Kidney epithelial cell (primary cell): ENCODE measurements around the gene CEACAM18. TPM values are rescaled to one million over a fixed set of nuclear protein-coding genes. Genes with fewer than 3 reads are reported as not detected.
"Not testable (repeated sequence)": the region's sequence is repeated elsewhere in the genome, so short reads cannot be mapped to it uniquely, and the experiment has no call there.

Experiments used
- DNase-seq: peaks from one replicate; pipeline ENCODE4 v3.0.0-alpha.2; 2010; ENCODE audit warnings: low read depth
- H3K27me3 ChIP-seq: 2 replicates; pipeline ENCODE4 v1.6.0; 2011; ENCODE audit warnings: low read length; ENCODE audit not compliant: control insufficient read depth, insufficient read depth
- H3K36me3 ChIP-seq: 2 replicates; pipeline ENCODE4 v1.5.1; 2011; ENCODE audit warnings: low read length; ENCODE audit not compliant: control insufficient read depth, insufficient read depth
- H3K4me3 ChIP-seq: 2 replicates; pipeline ENCODE4 v1.5.1; 2011; ENCODE audit warnings: low read depth, mild to moderate bottlenecking, control low read depth, low read length
- CTCF ChIP-seq: IDR thresholded peaks from 2 replicates; pipeline ENCODE4 v1.5.1; 2011; ENCODE audit warnings: mild to moderate bottlenecking, moderate library complexity, low read length, control low read depth, inconsistent platforms; ENCODE audit not compliant: insufficient read depth, poor library complexity, severe bottlenecking
- total RNA-seq: library from RNA; depleted of rRNA; stranded (reverse); fragments of >200 nt; gene quantifications from 2 replicates; pipeline ENCODE4 v1.2.3, GENCODE V29; 2015

Gene CEACAM18
- total RNA-seq, 1 donor from 2014 or later: not detected

- H3K27me3 ChIP-seq: no peaks in the 10 kb centered on the region
- H3K36me3 ChIP-seq: no peaks in the 10 kb centered on the region
- H3K4me3 ChIP-seq: no peak overlapping the region
- DNase-seq: no peak
- TF ChIP-seq CTCF: peak; percentile 5
These were observed 39.3 kb upstream of the CEACAM18 start for GRCh38 chr19:51439021-51439465.

DNA sequence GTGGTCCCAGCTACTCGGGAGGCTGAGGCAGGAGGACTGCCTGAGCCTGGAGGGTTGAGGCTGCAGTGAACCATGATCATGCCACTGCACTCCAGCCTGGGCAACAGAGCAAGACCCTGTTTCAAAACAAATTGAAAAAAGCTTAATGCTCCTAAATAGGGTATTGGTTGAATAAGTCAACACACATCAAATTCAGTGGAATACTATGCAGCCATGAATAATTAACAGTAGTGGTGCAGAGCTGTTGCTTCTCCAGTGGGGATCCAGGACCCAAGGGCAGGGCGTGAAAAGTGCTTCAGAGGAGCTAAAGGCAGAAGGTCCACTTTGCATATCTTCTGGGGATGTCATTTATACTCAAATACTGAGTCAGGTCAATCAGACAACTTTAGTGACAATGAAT is 38.3 kb upstream of the CEACAM18 start:
- Histone ChIP-seq H3K27me3 (no peaks in the 10 kb centered on the region), H3K4me3 (no peak overlapping the region), H3K36me3 (no peaks in the 10 kb centered on the region)
- DNase-seq: no peak
- TF ChIP-seq CTCF: no peak

DNA sequence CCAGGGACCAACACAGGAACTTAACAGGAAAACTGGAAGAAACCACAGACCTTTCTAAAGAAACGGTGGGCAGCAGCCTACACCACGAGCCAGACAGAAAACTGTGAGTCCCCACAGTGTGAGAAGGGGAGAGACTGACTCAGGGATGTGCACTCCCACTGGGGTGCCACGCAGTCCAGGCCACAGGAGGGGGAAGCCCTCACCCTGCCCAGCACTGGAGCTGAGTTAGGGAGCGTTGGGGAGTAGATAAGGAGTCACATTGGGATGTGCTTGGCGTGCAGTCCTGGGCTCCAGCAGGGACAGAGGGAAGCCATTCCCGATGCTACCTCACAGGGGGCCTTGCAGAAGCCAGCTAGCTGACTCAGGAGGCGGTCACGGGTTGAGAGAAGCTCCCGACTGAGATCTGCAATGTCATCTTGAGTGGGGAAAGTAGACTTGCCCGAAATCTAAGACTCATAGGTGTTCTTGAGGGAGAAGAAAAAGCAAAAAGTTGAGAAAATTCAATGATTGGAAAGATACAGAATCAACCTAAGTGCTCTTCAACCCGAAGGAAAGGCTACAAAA is 37.4 kb upstream of the CEACAM18 start:
- Histone ChIP-seq H3K36me3 (no peaks in the 10 kb centered on the region), H3K4me3 (no peak overlapping the region), H3K27me3 (no peaks in the 10 kb centered on the region)
- DNase-seq: no peak
- TF ChIP-seq CTCF: no peak

DNA sequence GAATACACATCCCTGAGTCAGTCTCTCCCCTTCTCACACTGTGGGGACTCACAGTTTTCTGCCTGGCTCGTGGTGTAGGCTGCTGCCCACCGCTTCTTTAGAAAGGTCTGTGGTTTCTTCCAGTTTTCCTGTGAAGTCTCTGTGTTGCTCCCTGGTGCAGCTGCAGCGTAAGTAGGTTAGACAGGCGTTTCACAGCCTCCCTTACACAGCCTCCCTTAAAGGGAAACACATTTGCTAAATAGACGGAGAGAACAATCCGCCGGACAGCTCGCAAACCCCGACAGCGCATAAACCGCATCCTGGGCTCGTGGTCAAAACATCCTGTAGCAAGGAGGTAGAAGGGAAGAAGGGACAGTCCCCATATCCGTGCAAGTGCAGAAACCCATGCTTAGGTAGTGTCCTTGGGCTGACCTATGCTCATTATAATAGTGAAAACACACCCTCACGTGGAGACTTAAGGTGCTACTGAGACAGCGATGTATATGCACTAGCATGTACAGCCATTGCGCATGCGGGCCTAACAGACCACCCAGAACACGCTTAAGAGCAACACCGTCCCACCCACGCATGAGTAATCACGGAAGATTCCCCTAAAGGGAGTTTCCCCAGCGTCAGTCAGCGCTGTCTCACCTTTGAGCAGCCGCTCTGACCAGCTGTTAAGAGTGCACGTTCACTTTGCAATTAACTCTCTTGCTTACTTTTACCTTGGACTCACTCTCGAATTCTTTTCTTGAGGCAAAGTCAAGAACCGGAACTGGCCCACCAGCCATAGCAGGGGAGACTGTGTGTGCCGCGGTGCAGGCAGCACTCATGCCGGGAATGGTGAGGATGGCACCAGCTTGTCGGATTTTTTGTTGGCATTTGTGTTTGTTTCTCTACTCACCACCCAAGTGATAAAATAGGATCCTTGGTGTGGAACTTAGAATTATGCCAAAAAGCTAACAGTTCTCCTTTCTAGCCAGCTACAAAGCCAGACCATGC is 36.6 kb upstream of the CEACAM18 start:
- H3K36me3 ChIP-seq: no peaks in the 10 kb centered on the region
- TF ChIP-seq CTCF: no peak
- no peaks in the 10 kb centered on the region for H3K27me3 ChIP-seq
- no peak overlapping the region for H3K4me3 ChIP-seq
- DNase-seq: no peak

GRCh38 chr19:51447510-51447909 is 30.8 kb upstream of the CEACAM18 start:
- H3K4me3 ChIP-seq, DNase-seq, H3K27me3 ChIP-seq, H3K36me3 ChIP-seq: not testable (repeated sequence)

DNA sequence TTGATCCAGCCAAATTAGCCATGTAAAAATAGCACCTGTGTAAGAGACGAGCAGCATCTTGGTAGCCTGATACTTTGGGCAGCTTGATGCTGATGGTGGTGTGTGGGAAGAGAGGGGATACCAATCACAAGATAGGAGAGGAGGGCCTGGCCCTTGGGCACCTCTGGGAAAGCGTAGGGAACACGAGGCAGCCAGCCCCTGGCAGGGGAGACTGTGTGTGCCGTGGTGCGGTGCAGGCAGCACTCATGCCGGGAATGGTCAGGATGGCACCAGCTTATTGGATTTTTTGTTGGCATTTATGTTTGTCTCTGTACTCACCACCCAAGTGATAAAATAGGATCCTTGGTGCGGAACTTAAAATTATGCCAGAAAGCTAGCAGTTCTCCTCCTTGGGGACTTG is 30.3 kb upstream of the CEACAM18 start:
- DNase-seq: no peak
- Histone ChIP-seq H3K4me3 (no peak overlapping the region), H3K27me3 (no peaks in the 10 kb centered on the region), H3K36me3 (no peaks in the 10 kb centered on the region)
- no peak for TF ChIP-seq CTCF
